ENCODE data around the gene STYXL1. TPM values are rescaled to one million over a fixed set of nuclear protein-coding genes. Genes with fewer than 3 reads are reported as not detected.

The STYXL1 gene
- total and polyA plus RNA-seq, 2 experiments from 2014 or later = 28.0 to 39.2 TPM

DNA sequence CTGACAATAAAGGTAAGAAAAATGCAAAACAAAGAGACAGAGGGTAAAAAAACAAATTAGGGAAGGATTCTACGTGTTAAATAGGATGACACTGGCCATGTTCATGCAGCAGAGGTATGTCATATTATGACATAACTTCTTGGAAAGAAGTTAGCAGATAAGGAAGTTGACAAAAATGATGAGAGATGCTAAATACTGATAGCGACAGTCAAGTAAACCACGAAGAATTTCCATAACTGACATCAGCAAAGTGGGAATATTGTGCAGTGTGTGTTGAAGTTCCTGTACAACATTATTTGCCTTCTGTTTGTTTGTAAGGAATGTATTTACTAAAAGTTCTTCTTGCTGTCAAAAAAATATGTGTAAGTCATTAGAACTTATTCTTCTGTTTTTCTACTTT is 29.6 kb upstream of the STYXL1 start:
- no peaks in the 10 kb centered on the region for H3K27me3 Mint-ChIP-seq (ENCODE audit: insufficient read depth, low read depth, poor library complexity)
- H3K4me3 Mint-ChIP-seq = no peak overlapping the region
- ATAC-seq = no peak

More for the DNA sequence above, 29.6 kb upstream of the STYXL1 start:
- H3F3A ChIP-seq (replicated peaks; ENCODE audit: low read depth) = no peaks in the 10 kb centered on the region
- no peak overlapping the region for H3K4me3 ChIP-seq
- no peak overlapping the region for H2AFZ ChIP-seq
- H3K9me2 ChIP-seq (ENCODE audit: insufficient read depth) = no peaks in the 10 kb centered on the region
- no peak overlapping the region for H3K27ac ChIP-seq (ENCODE audit: low read depth)
- no peaks in the 10 kb centered on the region for H4K20me1 ChIP-seq (replicated peaks; ENCODE audit: insufficient read depth)
- TF ChIP-seq, protein P1, sequence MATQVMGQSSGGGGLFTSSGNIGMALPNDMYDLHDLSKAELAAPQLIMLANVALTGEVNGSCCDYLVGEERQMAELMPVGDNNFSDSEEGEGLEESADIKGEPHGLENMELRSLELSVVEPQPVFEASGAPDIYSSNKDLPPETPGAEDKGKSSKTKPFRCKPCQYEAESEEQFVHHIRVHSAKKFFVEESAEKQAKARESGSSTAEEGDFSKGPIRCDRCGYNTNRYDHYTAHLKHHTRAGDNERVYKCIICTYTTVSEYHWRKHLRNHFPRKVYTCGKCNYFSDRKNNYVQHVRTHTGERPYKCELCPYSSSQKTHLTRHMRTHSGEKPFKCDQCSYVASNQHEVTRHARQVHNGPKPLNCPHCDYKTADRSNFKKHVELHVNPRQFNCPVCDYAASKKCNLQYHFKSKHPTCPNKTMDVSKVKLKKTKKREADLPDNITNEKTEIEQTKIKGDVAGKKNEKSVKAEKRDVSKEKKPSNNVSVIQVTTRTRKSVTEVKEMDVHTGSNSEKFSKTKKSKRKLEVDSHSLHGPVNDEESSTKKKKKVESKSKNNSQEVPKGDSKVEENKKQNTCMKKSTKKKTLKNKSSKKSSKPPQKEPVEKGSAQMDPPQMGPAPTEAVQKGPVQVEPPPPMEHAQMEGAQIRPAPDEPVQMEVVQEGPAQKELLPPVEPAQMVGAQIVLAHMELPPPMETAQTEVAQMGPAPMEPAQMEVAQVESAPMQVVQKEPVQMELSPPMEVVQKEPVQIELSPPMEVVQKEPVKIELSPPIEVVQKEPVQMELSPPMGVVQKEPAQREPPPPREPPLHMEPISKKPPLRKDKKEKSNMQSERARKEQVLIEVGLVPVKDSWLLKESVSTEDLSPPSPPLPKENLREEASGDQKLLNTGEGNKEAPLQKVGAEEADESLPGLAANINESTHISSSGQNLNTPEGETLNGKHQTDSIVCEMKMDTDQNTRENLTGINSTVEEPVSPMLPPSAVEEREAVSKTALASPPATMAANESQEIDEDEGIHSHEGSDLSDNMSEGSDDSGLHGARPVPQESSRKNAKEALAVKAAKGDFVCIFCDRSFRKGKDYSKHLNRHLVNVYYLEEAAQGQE (IDR thresholded peaks at IDR 0.05; ENCODE audit: unreplicated experiment) = no peak
- TF ChIP-seq, protein P2, sequence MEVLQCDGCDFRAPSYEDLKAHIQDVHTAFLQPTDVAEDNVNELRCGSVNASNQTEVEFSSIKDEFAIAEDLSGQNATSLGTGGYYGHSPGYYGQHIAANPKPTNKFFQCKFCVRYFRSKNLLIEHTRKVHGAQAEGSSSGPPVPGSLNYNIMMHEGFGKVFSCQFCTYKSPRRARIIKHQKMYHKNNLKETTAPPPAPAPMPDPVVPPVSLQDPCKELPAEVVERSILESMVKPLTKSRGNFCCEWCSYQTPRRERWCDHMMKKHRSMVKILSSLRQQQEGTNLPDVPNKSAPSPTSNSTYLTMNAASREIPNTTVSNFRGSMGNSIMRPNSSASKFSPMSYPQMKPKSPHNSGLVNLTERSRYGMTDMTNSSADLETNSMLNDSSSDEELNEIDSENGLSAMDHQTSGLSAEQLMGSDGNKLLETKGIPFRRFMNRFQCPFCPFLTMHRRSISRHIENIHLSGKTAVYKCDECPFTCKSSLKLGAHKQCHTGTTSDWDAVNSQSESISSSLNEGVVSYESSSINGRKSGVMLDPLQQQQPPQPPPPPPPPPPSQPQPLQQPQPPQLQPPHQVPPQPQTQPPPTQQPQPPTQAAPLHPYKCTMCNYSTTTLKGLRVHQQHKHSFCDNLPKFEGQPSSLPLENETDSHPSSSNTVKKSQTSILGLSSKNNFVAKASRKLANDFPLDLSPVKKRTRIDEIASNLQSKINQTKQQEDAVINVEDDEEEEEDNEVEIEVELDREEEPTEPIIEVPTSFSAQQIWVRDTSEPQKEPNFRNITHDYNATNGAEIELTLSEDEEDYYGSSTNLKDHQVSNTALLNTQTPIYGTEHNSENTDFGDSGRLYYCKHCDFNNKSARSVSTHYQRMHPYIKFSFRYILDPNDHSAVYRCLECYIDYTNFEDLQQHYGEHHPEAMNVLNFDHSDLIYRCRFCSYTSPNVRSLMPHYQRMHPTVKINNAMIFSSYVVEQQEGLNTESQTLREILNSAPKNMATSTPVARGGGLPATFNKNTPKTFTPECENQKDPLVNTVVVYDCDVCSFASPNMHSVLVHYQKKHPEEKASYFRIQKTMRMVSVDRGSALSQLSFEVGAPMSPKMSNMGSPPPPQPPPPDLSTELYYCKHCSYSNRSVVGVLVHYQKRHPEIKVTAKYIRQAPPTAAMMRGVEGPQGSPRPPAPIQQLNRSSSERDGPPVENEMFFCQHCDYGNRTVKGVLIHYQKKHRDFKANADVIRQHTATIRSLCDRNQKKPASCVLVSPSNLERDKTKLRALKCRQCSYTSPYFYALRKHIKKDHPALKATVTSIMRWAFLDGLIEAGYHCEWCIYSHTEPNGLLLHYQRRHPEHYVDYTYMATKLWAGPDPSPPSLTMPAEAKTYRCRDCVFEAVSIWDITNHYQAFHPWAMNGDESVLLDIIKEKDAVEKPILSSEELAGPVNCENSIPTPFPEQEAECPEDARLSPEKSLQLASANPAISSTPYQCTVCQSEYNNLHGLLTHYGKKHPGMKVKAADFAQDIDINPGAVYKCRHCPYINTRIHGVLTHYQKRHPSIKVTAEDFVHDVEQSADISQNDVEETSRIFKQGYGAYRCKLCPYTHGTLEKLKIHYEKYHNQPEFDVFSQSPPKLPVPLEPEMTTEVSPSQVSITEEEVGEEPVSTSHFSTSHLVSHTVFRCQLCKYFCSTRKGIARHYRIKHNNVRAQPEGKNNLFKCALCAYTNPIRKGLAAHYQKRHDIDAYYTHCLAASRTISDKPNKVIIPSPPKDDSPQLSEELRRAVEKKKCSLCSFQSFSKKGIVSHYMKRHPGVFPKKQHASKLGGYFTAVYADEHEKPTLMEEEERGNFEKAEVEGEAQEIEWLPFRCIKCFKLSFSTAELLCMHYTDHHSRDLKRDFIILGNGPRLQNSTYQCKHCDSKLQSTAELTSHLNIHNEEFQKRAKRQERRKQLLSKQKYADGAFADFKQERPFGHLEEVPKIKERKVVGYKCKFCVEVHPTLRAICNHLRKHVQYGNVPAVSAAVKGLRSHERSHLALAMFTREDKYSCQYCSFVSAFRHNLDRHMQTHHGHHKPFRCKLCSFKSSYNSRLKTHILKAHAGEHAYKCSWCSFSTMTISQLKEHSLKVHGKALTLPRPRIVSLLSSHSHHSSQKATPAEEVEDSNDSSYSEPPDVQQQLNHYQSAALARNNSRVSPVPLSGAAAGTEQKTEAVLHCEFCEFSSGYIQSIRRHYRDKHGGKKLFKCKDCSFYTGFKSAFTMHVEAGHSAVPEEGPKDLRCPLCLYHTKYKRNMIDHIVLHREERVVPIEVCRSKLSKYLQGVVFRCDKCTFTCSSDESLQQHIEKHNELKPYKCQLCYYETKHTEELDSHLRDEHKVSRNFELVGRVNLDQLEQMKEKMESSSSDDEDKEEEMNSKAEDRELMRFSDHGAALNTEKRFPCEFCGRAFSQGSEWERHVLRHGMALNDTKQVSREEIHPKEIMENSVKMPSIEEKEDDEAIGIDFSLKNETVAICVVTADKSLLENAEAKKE (CRISPR knock-in tag; IDR thresholded peaks at IDR 0.05) = no peak
- TF ChIP-seq JUNB (IDR thresholded peaks at IDR 0.05; ENCODE audit: unreplicated experiment) = no peak
- TF ChIP-seq CREB1 (CRISPR knock-in tag; IDR thresholded peaks at IDR 0.05; ENCODE audit: low read depth) = no peak
- TF ChIP-seq POLR2AphosphoS5 (IDR thresholded peaks at IDR 0.05; ENCODE audit: low read depth) = no peak
- no peak for TF ChIP-seq NANOG (IDR thresholded peaks at IDR 0.05; ENCODE audit: borderline replicate concordance)
- no peak for TF ChIP-seq ZNF114 (CRISPR knock-in tag; IDR thresholded peaks at IDR 0.05)
- TF ChIP-seq, protein P3, sequence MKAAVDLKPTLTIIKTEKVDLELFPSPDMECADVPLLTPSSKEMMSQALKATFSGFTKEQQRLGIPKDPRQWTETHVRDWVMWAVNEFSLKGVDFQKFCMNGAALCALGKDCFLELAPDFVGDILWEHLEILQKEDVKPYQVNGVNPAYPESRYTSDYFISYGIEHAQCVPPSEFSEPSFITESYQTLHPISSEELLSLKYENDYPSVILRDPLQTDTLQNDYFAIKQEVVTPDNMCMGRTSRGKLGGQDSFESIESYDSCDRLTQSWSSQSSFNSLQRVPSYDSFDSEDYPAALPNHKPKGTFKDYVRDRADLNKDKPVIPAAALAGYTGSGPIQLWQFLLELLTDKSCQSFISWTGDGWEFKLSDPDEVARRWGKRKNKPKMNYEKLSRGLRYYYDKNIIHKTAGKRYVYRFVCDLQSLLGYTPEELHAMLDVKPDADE (IDR thresholded peaks at IDR 0.05) = no peak
- TF ChIP-seq STAT1 (IDR thresholded peaks at IDR 0.05; ENCODE audit: unreplicated experiment) = no peak
- H3K36me3 ChIP-seq (ENCODE audit: insufficient read depth) = no peaks in the 10 kb centered on the region
- H3K27me3 ChIP-seq (ENCODE audit: insufficient read depth) = no peaks in the 10 kb centered on the region
- H3K4me1 ChIP-seq (ENCODE audit: insufficient read depth) = no peaks in the 10 kb centered on the region
- no peak for DNase-seq (ENCODE audit: low spot score)
- Mint-ChIP-seq H3K27ac (no peak overlapping the region), H3K9me3 (no peaks in the 10 kb centered on the region; the same call in 2 of the 3 replicates), H3K36me3 (ENCODE audit: low read depth) (no peaks in the 10 kb centered on the region; the same call in 2 of the 3 replicates), H3K4me1 (peaks cover 2% of the 10 kb centered on the region; the same call in 2 of the 3 replicates)
- H3K4me2 ChIP-seq = no peak overlapping the region
- no peaks in the 10 kb centered on the region for H3K79me2 ChIP-seq (replicated peaks; ENCODE audit: insufficient read depth)

All from GM23338 (cell line).